Hair follicular keratinocyte (primary cell): ENCODE data around the gene ARHGDIB. TPM values are rescaled to one million over a fixed set of nuclear protein-coding genes. Genes with fewer than 3 reads are reported as not detected.

Source experiments
- total RNA-seq: library from RNA; depleted of rRNA; stranded (reverse); fragments of >200 nt; gene quantifications from 2 replicates; pipeline ENCODE4 v1.2.3, GENCODE V29; 2015

The ARHGDIB gene
- 50.9 and 101 TPM in 2 replicates for total RNA-seq

GRCh38 chr12:14961466-14962152 is at the start of gene ARHGDIB:
Gene ARHGDIB (minus strand): TSS chr12:14961601. CDS start chr12:14950712, 10,889 bp downstream.

DNA sequence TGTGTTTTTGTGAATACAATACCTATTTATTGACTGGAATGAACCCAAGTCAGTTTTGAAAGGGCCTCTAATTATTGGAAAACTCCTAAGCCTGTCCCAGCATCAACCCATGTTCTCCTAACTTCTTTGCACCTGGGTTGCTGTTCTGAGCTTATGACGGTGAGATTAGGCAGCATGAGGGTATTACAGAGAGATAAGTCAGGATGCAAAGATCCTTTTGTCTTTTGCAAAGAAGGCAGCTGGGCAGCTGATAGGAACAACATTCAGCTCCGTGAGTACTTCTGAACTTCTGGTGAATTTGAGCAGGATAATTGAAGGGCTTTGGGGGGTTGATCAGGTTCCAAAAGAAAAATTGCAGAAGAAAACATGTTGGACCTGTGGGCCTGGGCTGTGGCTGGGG is 11.4 kb upstream of the ARHGDIB start, which contains the start of gene PDE6H:
Gene PDE6H, plus strand, starts transcription at position 227 of the 400 bp plus-strand sequence. CDS start 4,971 bp downstream, outside the sequence.

GRCh38 chr12:14938301-14938700 is 23.1 kb downstream of the ARHGDIB start, which contains the start of gene ERP27:
Gene ERP27 (minus strand): TSS chr12:14938537. CDS start chr12:14938508, 29 bp downstream.

Other genes starting within 250 kb of the ARHGDIB start
- gene WBP11, start 158.1 kb downstream of the ARHGDIB start, total RNA-seq: 11.3 and 29.8 TPM in 2 replicates
- gene C12orf60, start 157.9 kb downstream of the ARHGDIB start, total RNA-seq: 1.7 and 2.7 TPM in 2 replicates
- gene SMCO3, start 147.4 kb downstream of the ARHGDIB start, total RNA-seq: not detected in 2 replicates
- not detected in 2 replicates for gene ART4, start 118.1 kb downstream of the ARHGDIB start, total RNA-seq
- 0.16 TPM in 1 of 2 replicates, not detected in the other for gene MGP, start 75.7 kb downstream of the ARHGDIB start, total RNA-seq
- 0.08 and 0.19 TPM in 2 replicates for gene ERP27, start 23.1 kb downstream of the ARHGDIB start, total RNA-seq
- not detected in 2 replicates for gene PDE6H, start 11.4 kb upstream of the ARHGDIB start, total RNA-seq